Rectal smooth muscle tissue (tissue), 1 donor: ENCODE data around the gene B9D2.
"Not testable (repeated sequence)": the region's sequence is repeated elsewhere in the genome, so short reads cannot be mapped to it uniquely, and the experiment has no call there.

ENCODE experiments used
- H3K27ac ChIP-seq: one replicate; pipeline ENCODE4 v1.7.0; 2013; ENCODE audit warnings: low read depth, low read length, inconsistent platforms
- H3K27me3 ChIP-seq: one replicate; pipeline ENCODE4 v1.7.0; 2013; ENCODE audit warnings: low read length; ENCODE audit not compliant: control insufficient read depth, insufficient read depth
- H3K36me3 ChIP-seq: one replicate; pipeline ENCODE4 v1.7.0; 2013; ENCODE audit warnings: low read length; ENCODE audit not compliant: control insufficient read depth, insufficient read depth
- H3K4me1 ChIP-seq: one replicate; pipeline ENCODE4 v1.7.0; 2013; ENCODE audit warnings: low read length; ENCODE audit not compliant: control insufficient read depth, insufficient read depth
- H3K4me3 ChIP-seq: one replicate; pipeline ENCODE4 v1.7.0; 2013; ENCODE audit warnings: low read length
- H3K9ac ChIP-seq: one replicate; pipeline ENCODE4 v1.7.0; 2013; ENCODE audit warnings: low read length

B9D2 gene

GRCh38 chr19:41351339-41352245, 12.4 kb downstream of the B9D2 start:
- Histone ChIP-seq H3K27me3 (peaks cover 4% of the 10 kb centered on the region), H3K4me3 (peak overlapping the region; percentile 97), H3K4me1 (peaks cover 5% of the 10 kb centered on the region), H3K27ac (peak overlapping the region; percentile 32), H3K36me3 (peaks cover 5% of the 10 kb centered on the region), H3K9ac (no peak overlapping the region)

GRCh38 chr19:41350735-41351338, 13.1 kb downstream of the B9D2 start:
- Histone ChIP-seq H3K27me3 (peaks cover 4% of the 10 kb centered on the region), H3K4me1 (peaks cover 5% of the 10 kb centered on the region), H3K36me3 (peaks cover 6% of the 10 kb centered on the region), H3K4me3 (peak overlapping the region; percentile 97), H3K27ac (peak overlapping the region; percentile 32), H3K9ac (peak overlapping the region; percentile 29)

- not testable (repeated sequence) for H3K27me3 ChIP-seq, H3K4me3 ChIP-seq, H3K4me1 ChIP-seq, H3K9ac ChIP-seq, H3K27ac ChIP-seq
- peaks cover 15% of the 10 kb centered on the region for H3K36me3 ChIP-seq
These were observed 17.0 kb downstream of the B9D2 start for GRCh38 chr19:41346916-41347315.

- H3K27me3 ChIP-seq = no peaks in the 10 kb centered on the region
- H3K36me3 ChIP-seq = peaks cover 20% of the 10 kb centered on the region
- H3K9ac ChIP-seq = no peak overlapping the region
- no peak overlapping the region for H3K4me3 ChIP-seq
- no peaks in the 10 kb centered on the region for H3K4me1 ChIP-seq
- no peak overlapping the region for H3K27ac ChIP-seq
These were observed 19.8 kb downstream of the B9D2 start for GRCh38 chr19:41344162-41344561.

- peaks cover 14% of the 10 kb centered on the region for H3K36me3 ChIP-seq
- H3K9ac ChIP-seq = no peak overlapping the region
- no peak overlapping the region for H3K4me3 ChIP-seq
- no peaks in the 10 kb centered on the region for H3K27me3 ChIP-seq
- no peak overlapping the region for H3K27ac ChIP-seq
- no peaks in the 10 kb centered on the region for H3K4me1 ChIP-seq
These were observed 22.1 kb downstream of the B9D2 start for GRCh38 chr19:41341669-41342490.

- Histone ChIP-seq H3K4me3 (no peak overlapping the region), H3K4me1 (no peaks in the 10 kb centered on the region), H3K27ac (no peak overlapping the region)
These were observed 24.0 kb downstream of the B9D2 start for GRCh38 chr19:41339936-41340335.

GRCh38 chr19:41335467-41335866, 28.5 kb downstream of the B9D2 start:
- H3K27ac ChIP-seq = no peak overlapping the region
- H3K9ac ChIP-seq = no peak overlapping the region
- no peak overlapping the region for H3K4me3 ChIP-seq
- H3K27me3 ChIP-seq = no peaks in the 10 kb centered on the region
- H3K4me1 ChIP-seq = no peaks in the 10 kb centered on the region
- H3K36me3 ChIP-seq = peaks cover 3% of the 10 kb centered on the region

More at GRCh38 chr19:41339936-41340335, 24.0 kb downstream of the B9D2 start:
- Histone ChIP-seq H3K36me3 (peaks cover 13% of the 10 kb centered on the region), H3K9ac (no peak overlapping the region), H3K27me3 (no peaks in the 10 kb centered on the region)

GRCh38 chr19:41334793-41335192, 29.2 kb downstream of the B9D2 start:
- Histone ChIP-seq H3K4me3 (no peak overlapping the region), H3K36me3 (peaks cover 3% of the 10 kb centered on the region), H3K4me1 (no peaks in the 10 kb centered on the region), H3K27ac (no peak overlapping the region), H3K27me3 (no peaks in the 10 kb centered on the region), H3K9ac (no peak overlapping the region)

- peaks cover 3% of the 10 kb centered on the region for H3K36me3 ChIP-seq
- H3K27ac ChIP-seq = no peak overlapping the region
- H3K27me3 ChIP-seq = no peaks in the 10 kb centered on the region
- no peak overlapping the region for H3K4me3 ChIP-seq
- H3K4me1 ChIP-seq = no peaks in the 10 kb centered on the region
- no peak overlapping the region for H3K9ac ChIP-seq
These were observed 31.5 kb downstream of the B9D2 start for GRCh38 chr19:41332468-41332867.

GRCh38 chr19:41332000-41332399, 31.9 kb downstream of the B9D2 start:
- Histone ChIP-seq H3K36me3 (peaks cover 3% of the 10 kb centered on the region), H3K27me3 (no peaks in the 10 kb centered on the region), H3K9ac (no peak overlapping the region), H3K4me3 (no peak overlapping the region), H3K27ac (no peak overlapping the region), H3K4me1 (no peaks in the 10 kb centered on the region)

- Histone ChIP-seq H3K4me1 (peaks cover 4% of the 10 kb centered on the region), H3K27ac (no peak overlapping the region), H3K9ac (no peak overlapping the region), H3K4me3 (no peak overlapping the region), H3K27me3 (no peaks in the 10 kb centered on the region), H3K36me3 (peaks cover 3% of the 10 kb centered on the region)
These were observed 32.8 kb downstream of the B9D2 start for GRCh38 chr19:41330946-41331678.

GRCh38 chr19:41330481-41330880, 33.5 kb downstream of the B9D2 start:
- Histone ChIP-seq H3K4me3 (no peak overlapping the region), H3K27me3 (no peaks in the 10 kb centered on the region), H3K4me1 (peaks cover 8% of the 10 kb centered on the region), H3K9ac (no peak overlapping the region), H3K36me3 (peaks cover 3% of the 10 kb centered on the region), H3K27ac (no peak overlapping the region)
